ENCODE results near the gene IL17RA.

IL17RA gene

DNA sequence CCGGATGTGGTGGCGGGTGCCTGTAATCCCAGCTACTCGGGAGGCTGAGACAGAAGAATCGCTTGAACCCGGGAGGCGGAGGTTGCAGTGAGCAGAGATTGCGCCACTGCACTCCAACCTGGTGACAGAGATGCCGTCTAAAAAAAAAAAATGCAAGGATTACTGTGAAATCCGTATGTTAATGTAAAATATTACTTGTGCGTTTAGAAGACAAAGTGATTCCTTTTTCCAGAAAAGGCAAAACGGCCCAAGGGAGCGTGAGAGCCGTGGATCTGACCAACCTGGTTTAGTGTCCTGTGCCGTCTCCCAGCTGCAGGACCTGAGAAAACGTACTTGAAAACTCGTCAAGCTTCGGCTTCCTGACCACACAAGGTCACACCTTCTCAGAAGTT lies 73.4 kb downstream of the IL17RA start:
- DNase-seq, result no peak

- DNase-seq, result peak; percentile 48
Observed at GRCh38 chr22:17158568-17159503, 74.0 kb downstream of the IL17RA start, which contains the start of gene HDHD5. HDHD5 (minus strand) TSS chr22:17159277; CDS start chr22:17159251, 26 bp downstream.

- peak; percentile 9 for DNase-seq
Observed at GRCh38 chr22:17159504-17159951, 74.7 kb downstream of the IL17RA start.

DNA sequence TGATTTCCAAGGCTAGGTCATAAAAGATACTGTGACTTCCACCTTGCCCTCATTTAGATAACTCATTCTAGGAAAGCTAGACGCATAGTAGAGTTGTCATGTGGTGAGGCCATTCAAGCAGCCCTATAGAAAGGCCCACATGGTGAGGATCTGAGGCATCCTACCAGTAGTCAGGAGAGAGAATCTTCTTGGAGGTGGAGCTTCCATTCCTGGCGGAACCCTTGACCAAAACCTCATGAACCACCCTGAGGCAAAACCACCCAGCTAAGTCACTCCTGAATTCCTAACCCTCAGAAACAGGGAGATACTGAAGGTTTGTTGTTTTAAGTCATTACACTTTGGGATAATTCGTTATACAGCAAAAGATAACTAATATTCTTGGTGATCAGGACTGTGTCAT lies 77.2 kb downstream of the IL17RA start:
- DNase-seq, result no peak

- no peak for DNase-seq
Observed at GRCh38 chr22:17162731-17163130, 77.9 kb downstream of the IL17RA start.

- peak; percentile 6 for DNase-seq
Observed at GRCh38 chr22:17164392-17165024, 79.7 kb downstream of the IL17RA start.

All from NCI-H1694 (cell line).